ENCODE measurements around the gene UNC119.

Gene UNC119

DNA sequence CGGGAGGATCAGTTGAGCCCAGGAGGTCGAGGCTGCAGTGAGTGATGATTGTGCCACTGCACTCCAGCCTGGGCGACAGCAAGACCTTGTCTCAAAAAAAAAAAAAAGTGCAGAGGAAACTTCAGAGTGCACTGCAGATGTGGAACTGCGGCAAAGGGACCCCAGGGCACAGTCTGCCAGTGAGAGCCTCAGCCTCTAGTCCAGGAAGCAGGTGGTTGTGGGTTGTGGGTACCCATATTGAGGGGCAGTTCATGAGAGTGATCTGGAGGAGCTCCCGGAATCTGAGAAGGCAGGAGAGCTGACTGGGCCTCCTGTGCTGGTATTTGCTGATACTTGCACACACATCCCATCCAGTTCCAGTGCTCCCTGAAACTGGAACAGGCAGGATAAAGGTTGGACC, 33.2 kb downstream of the UNC119 start:
- DNase-seq, result no peak

DNA sequence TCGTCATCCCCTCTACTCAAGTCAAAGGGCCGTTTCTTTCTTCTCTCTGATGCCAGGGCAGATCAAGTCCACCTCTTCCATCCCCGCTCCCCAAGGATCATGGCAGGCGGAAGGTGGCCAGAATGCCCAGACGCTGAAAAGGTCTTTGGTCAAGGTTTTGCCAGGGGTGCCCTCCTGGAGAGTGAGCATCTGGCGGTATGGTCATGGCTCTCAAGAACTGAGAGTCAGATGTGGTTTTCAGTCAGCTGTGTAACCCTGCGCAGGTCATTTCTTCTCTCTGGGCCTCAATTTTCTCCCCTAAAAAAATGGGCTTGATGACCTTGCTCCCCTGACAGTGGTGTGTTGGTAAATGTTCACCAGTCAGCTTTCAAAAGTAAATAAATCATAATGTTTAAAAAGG, 33.8 kb downstream of the UNC119 start:
- no peak for DNase-seq

DNA sequence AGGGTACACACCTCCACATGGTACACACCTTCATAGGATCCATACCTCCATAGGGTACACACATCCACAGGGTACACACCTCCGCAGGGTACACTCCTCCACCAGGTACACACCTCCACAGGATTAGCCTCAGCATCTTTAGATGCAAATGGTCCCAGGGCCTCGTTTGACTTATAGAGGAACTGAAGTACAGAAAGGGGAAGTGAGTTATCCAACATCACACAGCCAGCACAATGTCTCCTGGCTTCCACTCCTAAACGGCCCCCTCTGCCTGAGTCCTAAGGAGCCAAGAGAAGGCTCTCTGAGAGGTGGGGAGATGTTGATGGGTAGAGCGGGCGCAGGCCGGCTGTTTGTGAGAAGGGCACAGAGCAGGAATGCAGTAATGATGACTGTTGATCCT, 34.3 kb downstream of the UNC119 start:
- no peak for DNase-seq

DNA sequence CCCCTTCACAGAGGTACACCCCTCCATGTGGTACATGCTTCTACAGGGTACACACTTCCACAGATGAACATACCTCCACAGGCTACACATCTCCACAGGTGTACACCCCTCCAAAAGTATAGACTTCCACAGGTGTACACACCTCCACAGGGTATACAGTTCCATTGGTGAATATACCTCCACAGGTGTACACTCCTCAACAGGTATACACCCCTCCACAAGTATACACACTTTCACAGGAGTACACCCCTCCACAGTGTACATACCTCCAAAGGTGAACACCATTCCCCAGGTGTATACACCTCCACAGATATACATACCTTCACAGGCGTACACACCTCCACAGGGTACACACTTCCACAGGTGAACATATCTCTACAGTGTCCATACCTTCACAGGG, 36.9 kb downstream of the UNC119 start:
- no peak for DNase-seq

DNA sequence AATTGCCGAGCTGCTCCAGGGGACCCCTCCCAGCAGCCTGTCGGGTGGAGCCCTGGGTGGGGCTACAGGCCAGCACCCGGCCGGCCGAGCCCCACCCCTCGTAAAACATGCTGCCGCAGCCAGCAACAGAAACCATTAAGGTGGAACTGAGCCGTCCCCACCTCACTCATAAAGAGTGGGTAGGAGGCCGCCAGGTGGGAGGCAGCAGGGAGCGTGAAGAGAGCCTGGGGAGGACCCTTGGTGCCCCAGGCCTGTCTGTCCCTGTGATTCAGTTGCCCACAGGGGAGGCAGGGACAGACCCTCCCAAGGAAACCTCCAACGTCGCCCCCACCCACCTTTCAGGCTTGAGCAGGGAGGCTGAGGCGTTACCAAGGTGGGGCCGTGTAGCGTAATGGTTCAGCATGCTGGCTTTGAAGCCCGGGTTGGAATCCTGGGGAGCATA, 37.8 kb downstream of the UNC119 start:
- no peak for DNase-seq

DNA sequence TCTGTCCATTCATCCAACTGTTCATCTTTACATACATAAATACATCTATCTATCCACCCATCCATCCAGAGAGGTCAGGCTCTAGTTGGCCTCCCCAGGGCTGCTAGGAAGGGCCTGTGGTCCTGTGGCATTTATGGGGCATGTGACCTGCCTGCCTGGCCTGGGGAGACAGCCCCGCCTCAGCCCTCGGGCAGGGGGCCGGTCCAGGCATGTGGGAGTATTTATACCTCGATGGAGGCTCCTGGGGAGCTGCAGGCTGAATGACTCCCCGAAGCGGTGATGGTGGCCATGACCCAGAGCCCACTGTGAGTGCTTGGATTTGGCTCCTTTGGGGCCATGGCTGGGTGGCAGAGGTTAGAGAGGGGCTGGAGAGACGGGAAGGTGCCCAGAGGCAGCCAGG, 38.9 kb downstream of the UNC119 start:
- no peak for DNase-seq

DNA sequence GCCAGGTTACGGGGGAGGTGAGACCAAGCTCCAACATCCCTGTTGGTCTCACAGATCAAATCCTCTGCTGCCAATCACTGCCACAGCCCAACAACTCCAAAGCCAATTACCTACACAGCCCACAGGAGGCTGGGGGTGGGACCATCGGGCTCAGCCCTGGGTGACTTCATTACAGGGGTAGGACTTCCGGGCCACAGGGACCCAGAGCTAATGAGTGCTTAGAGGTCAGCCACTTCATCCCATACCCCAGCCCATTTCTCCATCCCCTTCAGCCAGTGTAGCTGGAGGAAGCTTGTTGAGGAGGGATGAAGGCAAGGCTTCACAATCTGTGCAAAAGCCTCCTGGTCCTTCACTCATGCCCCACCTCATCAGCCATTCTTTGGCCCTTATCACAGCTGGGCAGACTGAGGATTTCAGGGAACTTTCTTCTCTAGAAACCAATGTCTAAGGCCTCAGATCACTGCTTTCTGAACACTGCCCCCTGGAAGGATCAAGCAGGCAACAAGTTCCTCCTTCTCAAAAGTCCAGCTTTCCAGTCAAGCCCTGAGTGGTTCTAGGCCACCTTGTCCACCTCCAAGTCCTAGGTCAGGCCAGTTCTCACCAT, 40.5 kb downstream of the UNC119 start:
- no peak for DNase-seq

DNA sequence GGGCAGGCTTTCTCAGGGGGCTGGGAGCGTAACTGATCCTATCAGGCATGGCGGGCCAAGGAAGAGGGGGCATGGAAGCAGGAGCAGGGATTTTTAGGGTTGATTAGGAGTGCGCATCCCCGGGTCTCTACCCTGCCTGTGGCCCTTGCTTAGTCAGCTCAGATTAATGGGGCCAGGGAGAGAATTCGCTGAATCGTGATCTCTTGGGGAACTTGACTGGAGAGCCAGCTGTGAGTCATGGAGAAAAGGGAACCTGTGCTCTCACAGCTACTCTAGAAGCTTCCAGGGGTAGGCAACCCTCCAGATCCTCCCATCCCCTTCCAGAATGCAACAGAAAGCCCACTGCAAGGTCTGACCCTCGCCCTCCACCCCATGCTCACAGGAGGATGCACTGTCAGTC, 42.6 kb downstream of the UNC119 start:
- DNase-seq, result no peak

DNA sequence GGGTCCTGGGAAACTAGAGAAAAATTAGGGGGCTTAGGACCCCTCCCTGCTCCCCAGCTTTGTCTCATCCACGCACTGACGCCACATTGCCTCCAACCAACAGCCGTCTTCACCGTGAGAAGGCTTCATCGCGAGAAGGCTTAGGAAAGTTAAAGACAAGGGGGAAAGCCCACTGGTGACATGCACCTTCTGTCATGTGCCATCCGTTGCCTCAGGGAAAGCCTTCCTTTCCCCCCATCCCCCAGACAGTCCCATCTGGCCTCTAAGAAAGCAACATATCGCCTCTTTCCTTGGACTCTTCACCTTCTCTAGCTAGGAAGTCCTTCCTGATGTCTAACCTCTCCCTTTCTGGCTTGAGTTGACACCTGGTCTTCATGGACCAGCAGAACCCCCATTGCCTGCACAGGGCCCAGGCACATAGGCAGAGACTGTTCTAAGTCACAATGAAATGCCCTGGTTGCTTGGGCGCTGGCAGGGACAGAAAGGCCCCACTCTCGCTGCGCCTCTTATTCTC, 44.2 kb downstream of the UNC119 start:
- no peak for DNase-seq

DNA sequence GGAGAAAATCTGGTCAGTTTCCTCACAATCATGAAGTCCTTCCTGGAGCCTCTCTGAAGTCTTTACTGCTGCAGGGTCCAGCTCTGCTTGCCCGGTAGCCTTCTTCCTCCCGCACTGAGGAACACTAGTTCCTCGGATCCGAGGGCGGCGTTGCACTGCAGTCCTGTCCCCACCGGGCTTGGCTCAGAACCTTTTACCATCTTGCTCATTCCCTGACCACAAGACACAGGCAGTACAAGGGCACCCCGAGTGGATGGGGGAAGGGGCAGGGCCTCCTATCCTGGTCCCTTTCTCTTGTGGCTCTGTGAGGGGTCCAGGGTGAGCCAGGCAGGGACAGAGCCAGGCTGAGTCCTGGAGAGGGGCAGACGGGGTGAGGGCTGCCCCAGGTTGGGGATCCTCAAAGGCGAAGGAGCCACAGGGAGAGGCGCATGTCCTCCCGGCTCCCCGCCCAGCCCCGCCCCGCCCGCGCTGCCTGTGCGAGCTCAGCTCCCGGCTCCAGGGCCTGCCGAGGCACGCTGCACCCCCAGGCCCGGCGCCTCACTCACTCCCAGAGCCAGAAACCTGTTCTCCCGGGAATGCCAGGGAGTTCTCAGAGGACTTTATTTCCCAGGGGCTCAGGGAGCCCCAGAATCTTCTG, 44.7 kb downstream of the UNC119 start:
- DNase-seq, result no peak

DNA sequence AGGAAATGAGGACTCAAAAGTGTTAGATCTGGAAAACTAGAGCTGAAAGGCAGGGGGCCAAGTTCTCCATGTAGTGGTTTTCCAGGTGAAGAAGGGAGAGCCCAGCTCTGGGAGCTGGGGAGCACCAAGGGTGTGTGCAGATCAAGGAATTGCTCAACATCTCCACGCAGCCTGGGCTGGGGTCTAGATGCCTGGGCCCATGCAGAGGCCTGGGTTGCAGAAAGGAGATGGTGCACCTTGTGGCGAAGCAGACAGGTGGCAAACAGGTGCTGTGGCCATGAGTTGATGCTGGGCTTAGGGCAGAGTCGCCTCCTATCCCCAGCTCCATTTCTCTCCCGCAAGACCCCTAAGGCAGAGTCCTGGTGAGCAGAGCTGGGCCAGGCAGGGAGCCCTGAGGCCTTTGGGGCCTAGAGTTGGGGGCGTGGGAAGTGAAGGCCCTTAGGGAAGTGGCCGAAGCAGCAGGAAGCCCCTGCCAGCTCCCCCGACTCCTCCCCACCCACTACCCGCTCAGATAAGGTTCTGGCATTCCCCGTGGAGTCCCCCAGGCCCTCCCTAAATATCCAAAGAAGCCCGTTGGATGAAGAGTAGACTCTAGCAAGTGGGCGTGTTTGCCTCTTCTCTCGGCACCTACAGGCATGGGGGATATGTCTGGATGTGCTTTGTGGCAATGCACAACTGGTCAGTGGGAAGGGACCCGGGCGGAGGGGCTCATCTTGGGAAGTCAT, 45.5 kb downstream of the UNC119 start:
- no peak for DNase-seq

DNA sequence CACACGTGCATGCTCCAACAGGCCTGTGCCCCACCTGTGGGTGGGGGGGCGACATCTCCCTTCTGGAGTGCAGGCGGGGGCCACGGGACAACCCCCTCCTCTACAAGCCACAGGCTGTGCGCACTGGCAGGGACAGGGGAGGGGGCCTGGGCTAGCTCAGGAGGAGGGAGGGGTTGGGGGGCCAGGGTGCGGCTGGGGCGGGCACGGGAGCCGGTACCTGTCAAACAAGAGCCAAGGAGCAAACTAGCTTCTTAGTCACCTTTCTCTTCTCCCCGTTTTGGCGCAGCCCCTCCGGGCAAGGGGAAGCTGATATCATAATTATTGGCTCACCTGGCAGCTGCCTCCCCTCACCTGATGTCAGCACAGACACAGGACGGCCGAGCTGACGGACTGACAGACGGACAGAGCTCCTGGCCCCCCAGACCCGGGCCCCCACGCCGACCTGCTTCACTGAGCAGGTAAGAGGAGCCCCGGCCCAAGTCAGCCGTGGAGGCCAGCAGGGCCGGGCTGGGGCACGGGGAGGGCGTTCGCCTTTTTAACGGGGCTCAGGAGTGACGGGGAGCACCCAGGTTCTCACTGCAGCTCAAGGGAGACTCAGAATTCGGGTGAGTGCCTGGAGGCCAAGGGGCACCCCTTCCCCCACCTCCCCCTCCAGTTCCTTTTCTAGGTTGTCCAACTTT, 46.3 kb downstream of the UNC119 start, which contains the start of gene FOXN1:
Gene FOXN1, plus strand, starts transcription at position 363 of the 680 bp plus-strand sequence. CDS start 17,622 bp downstream, outside the sequence.
- no peak for DNase-seq

DNA sequence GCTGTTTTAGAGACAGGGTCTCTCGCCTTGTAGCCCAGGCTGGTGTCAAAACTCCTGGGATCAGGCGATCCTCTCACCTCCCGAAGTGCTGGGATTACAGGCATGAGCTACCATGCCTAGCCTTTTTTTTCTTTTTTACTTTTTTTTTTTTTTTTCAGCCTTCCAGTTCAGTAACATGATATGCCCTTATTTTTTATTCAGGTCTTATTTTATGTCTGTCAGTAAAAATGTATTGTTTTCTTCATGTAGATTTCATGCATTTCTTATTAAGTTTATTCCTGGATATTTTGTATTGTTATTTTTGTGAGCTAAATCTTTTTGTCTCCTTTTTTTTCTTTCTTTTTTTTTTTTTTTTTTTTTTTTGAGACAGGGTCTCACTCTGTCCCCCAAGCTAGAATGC, 49.0 kb downstream of the UNC119 start:
- no peak for DNase-seq

DNA sequence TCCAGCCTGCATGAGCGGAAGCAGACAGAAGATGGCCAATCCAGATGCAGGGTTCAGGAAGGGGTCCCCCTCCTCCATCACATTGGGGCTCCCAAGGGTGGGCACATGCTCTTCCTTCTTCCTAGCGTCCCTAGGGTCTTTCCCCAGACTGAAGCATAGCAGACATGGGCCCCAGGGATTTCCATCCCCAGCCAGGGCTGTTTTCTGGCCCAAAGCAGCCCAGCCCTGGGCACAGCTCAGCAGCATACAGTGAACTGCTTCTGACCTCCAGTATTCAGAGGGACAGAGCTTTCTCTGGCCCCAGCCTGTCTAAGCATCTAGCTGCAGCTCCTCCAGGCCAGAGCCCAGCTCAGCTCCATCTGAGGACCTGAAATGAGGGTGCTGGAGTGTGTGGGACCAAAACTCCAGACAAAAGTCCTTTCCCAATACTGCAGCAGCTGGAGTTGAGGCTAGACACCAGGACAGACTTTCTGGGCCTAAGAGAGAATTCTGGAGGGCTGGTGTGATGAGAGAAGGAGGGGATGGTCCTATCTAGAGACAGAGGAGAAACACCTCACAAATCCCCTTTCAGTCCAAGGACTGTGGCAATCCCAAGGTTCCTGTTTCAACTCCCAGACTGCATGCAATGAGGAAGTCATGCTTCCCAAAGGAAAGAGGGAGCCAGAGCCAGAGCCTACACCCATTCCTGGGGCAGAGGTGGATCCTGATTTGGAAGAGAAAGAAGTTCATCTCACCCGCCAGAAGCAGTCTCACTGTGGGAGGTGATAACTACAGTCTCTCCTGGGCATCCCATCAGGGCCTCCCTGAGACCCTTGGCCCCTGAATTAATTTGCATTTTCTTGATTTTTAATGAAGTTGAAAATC, 50.8 kb downstream of the UNC119 start:
- DNase-seq, result no peak

DNA sequence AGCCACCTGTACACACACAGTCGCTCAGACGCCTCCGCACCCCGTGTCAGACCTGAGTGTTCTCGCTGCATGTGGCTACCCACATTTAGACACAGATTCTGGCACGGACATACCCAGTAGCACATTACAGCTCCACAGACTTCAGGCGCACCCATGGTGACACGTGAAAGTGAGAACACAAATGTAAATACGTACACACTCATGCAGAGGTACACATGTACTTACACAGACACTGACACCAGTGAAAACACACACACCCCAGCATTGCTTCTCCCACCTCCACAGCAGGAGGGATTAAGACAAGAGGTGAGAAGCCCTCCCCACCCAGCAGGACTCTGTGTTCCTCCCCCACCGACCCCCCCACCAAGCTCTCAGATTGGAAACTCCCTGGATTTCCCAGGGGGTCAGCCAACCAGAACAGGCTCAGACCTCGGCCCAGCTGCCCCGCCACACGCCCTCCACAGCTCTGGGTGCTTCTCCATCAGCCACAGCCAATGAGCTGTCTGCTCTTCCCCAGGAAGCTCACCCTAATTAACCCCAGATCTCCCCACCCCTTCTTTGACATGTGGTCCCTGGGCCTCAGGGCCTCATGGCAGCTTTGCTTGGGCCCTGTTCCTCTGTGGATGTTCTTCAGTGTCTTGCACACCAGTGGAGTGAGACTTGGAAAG, 51.6 kb downstream of the UNC119 start:
- no peak for DNase-seq

DNA sequence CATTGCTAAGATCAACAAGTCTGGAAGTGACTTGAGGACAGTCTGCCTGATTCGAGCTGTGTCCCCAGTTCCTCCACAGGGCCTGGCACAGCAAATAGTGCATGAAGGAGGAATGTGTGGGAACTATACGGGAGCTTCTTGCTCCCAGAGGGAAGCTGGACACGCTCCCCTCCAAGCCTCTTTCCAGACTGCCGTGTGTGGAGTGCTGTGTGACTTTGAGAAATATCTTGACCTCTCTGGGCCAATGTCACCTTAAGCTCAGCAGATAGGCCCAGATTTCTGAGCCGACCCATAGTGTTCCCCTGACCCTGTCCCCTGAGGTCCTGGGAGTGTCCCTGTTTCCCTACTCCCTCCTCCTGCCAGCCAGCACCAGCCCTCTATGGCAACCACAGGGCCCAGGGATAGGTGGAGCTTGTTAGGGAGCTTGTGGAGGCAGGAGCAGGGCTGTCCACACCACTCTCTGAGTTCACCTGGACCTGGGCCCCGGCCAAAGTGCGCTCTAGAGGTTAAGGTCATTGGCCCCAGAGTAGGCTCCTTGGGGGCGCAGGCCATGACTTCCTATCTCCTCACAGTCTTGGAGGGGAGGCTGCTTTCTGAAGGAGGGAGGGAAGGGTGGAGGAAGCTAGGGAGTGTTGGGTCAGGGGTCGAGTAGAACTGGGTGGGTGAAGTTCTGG, 52.6 kb downstream of the UNC119 start:
- DNase-seq, result no peak

DNA sequence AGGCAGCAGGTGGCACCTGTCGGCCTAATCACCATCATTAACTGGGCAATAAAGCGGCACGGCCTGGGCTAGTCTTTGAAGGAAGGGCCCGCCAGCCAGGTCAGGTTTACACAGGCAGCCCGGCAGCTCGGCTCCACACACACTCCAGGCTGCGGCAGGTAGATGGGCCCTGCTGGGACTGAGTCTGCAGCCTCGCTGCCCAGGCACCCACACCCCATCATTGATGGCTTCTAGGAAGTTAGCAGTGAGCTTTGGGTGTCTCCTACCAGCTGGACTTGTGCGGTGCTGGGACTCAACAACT, 53.1 kb downstream of the UNC119 start:
- no peak for DNase-seq

DNA sequence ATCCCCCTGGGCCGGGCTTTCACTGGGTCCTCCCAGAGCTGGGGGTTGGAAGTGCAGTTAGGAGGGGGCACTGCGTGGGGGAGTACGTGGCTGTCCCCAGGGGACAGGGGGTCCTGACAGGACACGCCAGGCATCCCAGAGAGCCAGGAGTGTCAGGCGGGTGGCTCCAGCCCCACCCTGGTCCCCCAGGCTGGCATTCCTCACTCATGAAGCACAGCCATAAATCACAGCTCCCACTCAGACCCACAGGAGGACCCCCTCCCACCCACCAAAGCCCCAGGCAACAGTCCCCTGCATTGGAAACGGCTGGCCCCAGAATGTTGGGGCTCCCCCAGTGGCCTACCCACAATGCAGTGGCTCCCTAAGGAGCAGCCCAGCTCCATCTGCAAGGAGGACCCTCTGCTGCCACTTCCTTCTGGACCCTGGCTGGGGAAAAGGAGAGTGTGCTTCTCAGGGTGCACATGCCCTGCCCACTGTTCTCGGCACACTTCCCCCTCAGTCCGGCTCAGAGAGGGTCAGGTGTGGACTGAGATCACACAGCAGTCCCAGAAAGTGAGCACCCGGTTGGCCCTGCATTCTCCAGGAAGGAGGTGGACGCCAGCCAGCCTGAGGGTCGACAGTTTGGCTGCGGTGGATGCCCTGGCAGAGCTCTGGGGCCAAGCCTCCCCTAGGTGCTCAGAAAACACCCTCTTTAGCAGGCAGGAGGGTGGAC, 53.6 kb downstream of the UNC119 start:
- no peak for DNase-seq

DNA sequence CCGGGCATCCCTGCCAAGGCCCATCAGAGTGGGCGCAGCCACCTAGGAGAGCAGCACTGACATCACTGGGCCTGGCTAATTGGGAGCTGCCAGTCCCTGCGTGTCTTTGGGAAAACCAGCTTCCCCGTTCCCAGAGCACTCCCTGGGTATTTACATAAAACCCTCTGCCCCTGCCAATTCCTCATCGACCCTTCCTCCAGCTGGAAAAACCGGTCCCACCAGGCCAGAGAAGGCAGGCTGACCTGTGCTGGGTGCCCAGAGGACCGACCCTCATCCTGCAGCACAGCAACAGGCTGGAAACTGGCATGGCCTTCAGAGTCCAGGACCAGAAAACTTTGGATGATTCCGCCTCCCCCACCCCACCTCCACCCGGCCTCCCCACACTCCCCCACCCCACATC, 54.5 kb downstream of the UNC119 start:
- DNase-seq, result peak; percentile 26
